A549 (cell line): ENCODE data around the gene NDRG2. TPM values are rescaled to one million over a fixed set of nuclear protein-coding genes. Genes with fewer than 3 reads are reported as not detected.

Experiments
- ATAC-seq, 2 experiments: fragments of 200-7000 bp in 1 of 2; fragments of >200 bp in 1 of 2; cut with Nextera tagmentation in 1 of 2; cut with Tn5 transposase in 1 of 2; 3 replicates each; pipeline versions ENCODE4 v1.8.0 to v1.9.1; 2018 to 2020; ENCODE audit warnings: mild to moderate bottlenecking in 1 of 2, moderate library complexity in 1 of 2
- CTCF ChIA-PET: fragments of 300-600 bp; sonication (Branson Sonifier 250); formaldehyde crosslinking; extraction: SDS; loops from one replicate; lab custom pipeline; 2021; ENCODE audit warnings: antibody characterized with exemption, inconsistent platforms; lab: Yijun Ruan, JAX
- POLR2A ChIA-PET: fragments of 350-600 bp; formaldehyde crosslinking; extraction: SDS; loops from one replicate; lab custom pipeline; 2021; ENCODE audit warnings: antibody characterized with exemption, inconsistent platforms; lab: Yijun Ruan, JAX
- DNase-seq, 2 experiments: peaks; one replicate each; pipeline versions ENCODE4 v3.0.0 to v3.0.0-alpha.2; 2011 to 2016; ENCODE audit warnings: low read depth in 1 of 2, low spot score in 1 of 2
- FAIRE-seq: peaks from 2 replicates; lab custom pipeline; 2011; peaks lifted over from hg19 to GRCh38; lab: Jason Lieb, UNC
- H3K27ac ChIP-seq, 2 experiments: fragments of >200 bp; sonication (Bioruptor Twin); formaldehyde crosslinking; 3 replicates each; pipeline ENCODE4 v1.5.1; 2016 to 2017
- H3K4me1 ChIP-seq: fragments of >200 bp; sonication (Bioruptor Twin); formaldehyde crosslinking; 3 replicates; pipeline ENCODE4 v1.6.1; 2016
- H3K4me2 ChIP-seq: fragments of >200 bp; sonication (Bioruptor Twin); formaldehyde crosslinking; 3 replicates; pipeline ENCODE4 v1.6.1; 2016
- H3K4me3 ChIP-seq: fragments of >200 bp; sonication (Bioruptor Twin); formaldehyde crosslinking; 3 replicates; pipeline ENCODE4 v1.5.1; 2016
- H3K9me3 ChIP-seq: fragments of >200 bp; sonication (Bioruptor Twin); formaldehyde crosslinking; 3 replicates; pipeline ENCODE4 v1.6.1; 2016
- CEBPB ChIP-seq, 2 experiments: fragments of >200 bp in 1 of 2; sonication (Bioruptor Twin) in 1 of 2; formaldehyde crosslinking in 1 of 2; IDR thresholded peaks; 2 replicates each; pipeline ENCODE4 v1.6.1; 2012 to 2016
- FOXS1 ChIP-seq: fragments of 250-450 bp; sonication (Bioruptor Pico); IDR thresholded peaks from 2 replicates; pipeline ENCODE4 v1.5.0; 2020; ENCODE audit warnings: mild to moderate bottlenecking, moderate library complexity
- GATA3 ChIP-seq: IDR thresholded peaks from 2 replicates; pipeline ENCODE4 v1.6.1; 2012; ENCODE audit warnings: borderline replicate concordance
- HEYL ChIP-seq: fragments of 250-450 bp; sonication (Bioruptor Pico); IDR thresholded peaks from 2 replicates; pipeline ENCODE4 v1.8.0; 2021; ENCODE audit warnings: mild to moderate bottlenecking, moderate library complexity
- JUNB ChIP-seq: fragments of >200 bp; sonication (Bioruptor Twin); formaldehyde crosslinking; IDR thresholded peaks from 2 replicates; pipeline ENCODE4 v1.6.1; 2016
- KDM5A ChIP-seq: fragments of 200-600 bp; sonication (generic); IDR thresholded peaks from 2 replicates; pipeline ENCODE4 v1.6.1; 2016; ENCODE audit warnings: antibody characterized with exemption, mild to moderate bottlenecking
- MAFK ChIP-seq: fragments of 450-650 bp; IDR thresholded peaks from 2 replicates; pipeline ENCODE4 v1.6.1; 2014; ENCODE audit not compliant: partially characterized antibody
- NFE2L2 ChIP-seq: fragments of 150-350 bp; conservative IDR thresholded peaks from 2 replicates; pipeline ENCODE4 v1.6.1; 2014; ENCODE audit warnings: low read length
- POLR2AphosphoS2 ChIP-seq: conservative IDR thresholded peaks from 2 replicates; pipeline ENCODE4 v1.6.1; 2012; ENCODE audit warnings: low read length, improper control_type of control experiment, inconsistent platforms
- ZFP36 ChIP-seq: fragments of 450-650 bp; IDR thresholded peaks from 2 replicates; pipeline ENCODE4 v1.6.1; 2014; ENCODE audit warnings: borderline replicate concordance; ENCODE audit not compliant: partially characterized antibody
- ZSCAN20 ChIP-seq: fragments of 250-450 bp; sonication (Bioruptor Pico); IDR thresholded peaks from 2 replicates; pipeline ENCODE4 v1.8.0; 2022; ENCODE audit warnings: mild to moderate bottlenecking, moderate library complexity
- WGBS: methylation state at CpG from one replicate; pipeline ENCODE4 v1.1.6; 2017; ENCODE audit errors: missing lambda C conversion rate; 5-methylcytosine and 5-hydroxymethylcytosine counted together
- polyA plus RNA-seq, 4 experiments: library from polyadenylated mRNA; depleted of rRNA in 3 of 4; stranded (reverse); fragments of >200 nt; fragmentation: RNase III in 1 of 4; extraction: RNeasy Plus Mini Kit Qiagen cat#74134 plus additional on column Dnase treatment in 1 of 4; gene quantifications; 2 replicates in 3 of 4; 3 replicates in 1 of 4; pipeline ENCODE4 v1.2.3, GENCODE V29; 2011 to 2017
- TF ChIP-seq, protein P1 (sequence below): fragments of >200 bp; sonication (Bioruptor Twin); formaldehyde crosslinking; IDR thresholded peaks from 2 replicates; pipeline ENCODE4 v1.6.1; 2016
- TF ChIP-seq, protein P2 (sequence below): fragments of 250-450 bp; sonication (Bioruptor Pico); IDR thresholded peaks from 2 replicates; pipeline ENCODE4 v1.5.0; 2021; ENCODE audit warnings: mild to moderate bottlenecking, moderate library complexity, borderline replicate concordance
- TF ChIP-seq, protein P3 (sequence below): fragments of 250-450 bp; sonication (Bioruptor Pico); IDR thresholded peaks from 2 replicates; pipeline ENCODE4 v1.5.0; 2020; ENCODE audit warnings: low read depth, mild to moderate bottlenecking, moderate library complexity
- TF ChIP-seq, protein P4 (sequence below): fragments of >200 bp; sonication (Bioruptor Twin); formaldehyde crosslinking; IDR thresholded peaks from 3 replicates; pipeline ENCODE4 v1.5.1; 2016
- TF ChIP-seq, protein P5 (sequence below): fragments of 200-600 bp; sonication (generic); IDR thresholded peaks from 2 replicates; pipeline ENCODE4 v1.6.1; 2016; ENCODE audit warnings: antibody characterized with exemption, mild to moderate bottlenecking, moderate library complexity

Gene NDRG2
- polyA plus RNA-seq, 2 of the 4 experiments (the other 2 are of a cell fraction), result 4.7 to 6.8 TPM

DNA sequence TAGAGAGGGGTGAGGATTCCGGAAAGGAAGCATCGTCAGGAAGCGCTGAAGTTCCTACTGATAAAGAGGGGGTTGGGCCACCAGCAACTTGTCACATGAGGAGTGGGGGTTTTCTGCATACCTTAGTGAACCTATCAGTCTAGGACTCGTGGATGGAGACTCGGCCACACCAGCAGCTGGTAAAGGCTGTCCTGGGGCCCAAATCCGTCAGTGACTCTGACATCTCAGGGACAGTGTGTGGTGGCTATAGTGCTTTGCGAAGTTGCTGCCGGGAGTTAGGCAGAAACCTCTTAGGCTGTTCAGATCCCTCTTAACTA, 53.2 kb downstream of the NDRG2 start:
- POLR2A ChIA-PET, result interaction anchor here (1.0 to 1.5 kb wide), 4 partner anchors 9 to 123 kb away, joined by 5 to 11 read pairs (median 8); no protein-coding TSS in a partner anchor
- Histone ChIP-seq H3K4me2 (peak overlapping the region; percentile 79), H3K4me3 (peak overlapping the region; percentile 67; the same call in 2 of the 3 replicates), H3K9me3 (no peaks in the 10 kb centered on the region)
- 37% methylated on average over 6 of the region's 8 CpGs for WGBS
- ATAC-seq, result peak in 1 of 2 experiments; percentile 59; a peak in 2 of 6 replicates
- TF ChIP-seq ZSCAN20 (CRISPR knock-in tag) (no peak), GATA3 (no peak), CEBPB (IDR thresholded peaks at IDR 0.05) (no peak), ZFP36 (no peak), JUNB (no peak), FOXS1 (no peak), NFE2L2 (no peak), MAFK (no peak), KDM5A (no peak), HEYL (CRISPR knock-in tag) (no peak), POLR2AphosphoS2 (no peak)
- TF ChIP-seq, protein P1, sequence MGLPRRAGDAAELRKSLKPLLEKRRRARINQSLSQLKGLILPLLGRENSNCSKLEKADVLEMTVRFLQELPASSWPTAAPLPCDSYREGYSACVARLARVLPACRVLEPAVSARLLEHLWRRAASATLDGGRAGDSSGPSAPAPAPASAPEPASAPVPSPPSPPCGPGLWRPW, result no peak
- TF ChIP-seq, protein P2, sequence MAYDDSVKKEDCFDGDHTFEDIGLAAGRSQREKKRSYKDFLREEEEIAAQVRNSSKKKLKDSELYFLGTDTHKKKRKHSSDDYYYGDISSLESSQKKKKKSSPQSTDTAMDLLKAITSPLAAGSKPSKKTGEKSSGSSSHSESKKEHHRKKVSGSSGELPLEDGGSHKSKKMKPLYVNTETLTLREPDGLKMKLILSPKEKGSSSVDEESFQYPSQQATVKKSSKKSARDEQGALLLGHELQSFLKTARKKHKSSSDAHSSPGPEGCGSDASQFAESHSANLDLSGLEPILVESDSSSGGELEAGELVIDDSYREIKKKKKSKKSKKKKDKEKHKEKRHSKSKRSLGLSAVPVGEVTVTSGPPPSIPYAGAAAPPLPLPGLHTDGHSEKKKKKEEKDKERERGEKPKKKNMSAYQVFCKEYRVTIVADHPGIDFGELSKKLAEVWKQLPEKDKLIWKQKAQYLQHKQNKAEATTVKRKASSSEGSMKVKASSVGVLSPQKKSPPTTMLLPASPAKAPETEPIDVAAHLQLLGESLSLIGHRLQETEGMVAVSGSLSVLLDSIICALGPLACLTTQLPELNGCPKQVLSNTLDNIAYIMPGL (CRISPR knock-in tag), result no peak
- TF ChIP-seq, protein P3, sequence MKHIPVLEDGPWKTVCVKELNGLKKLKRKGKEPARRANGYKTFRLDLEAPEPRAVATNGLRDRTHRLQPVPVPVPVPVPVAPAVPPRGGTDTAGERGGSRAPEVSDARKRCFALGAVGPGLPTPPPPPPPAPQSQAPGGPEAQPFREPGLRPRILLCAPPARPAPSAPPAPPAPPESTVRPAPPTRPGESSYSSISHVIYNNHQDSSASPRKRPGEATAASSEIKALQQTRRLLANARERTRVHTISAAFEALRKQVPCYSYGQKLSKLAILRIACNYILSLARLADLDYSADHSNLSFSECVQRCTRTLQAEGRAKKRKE (CRISPR knock-in tag), result no peak
- TF ChIP-seq, protein P4, sequence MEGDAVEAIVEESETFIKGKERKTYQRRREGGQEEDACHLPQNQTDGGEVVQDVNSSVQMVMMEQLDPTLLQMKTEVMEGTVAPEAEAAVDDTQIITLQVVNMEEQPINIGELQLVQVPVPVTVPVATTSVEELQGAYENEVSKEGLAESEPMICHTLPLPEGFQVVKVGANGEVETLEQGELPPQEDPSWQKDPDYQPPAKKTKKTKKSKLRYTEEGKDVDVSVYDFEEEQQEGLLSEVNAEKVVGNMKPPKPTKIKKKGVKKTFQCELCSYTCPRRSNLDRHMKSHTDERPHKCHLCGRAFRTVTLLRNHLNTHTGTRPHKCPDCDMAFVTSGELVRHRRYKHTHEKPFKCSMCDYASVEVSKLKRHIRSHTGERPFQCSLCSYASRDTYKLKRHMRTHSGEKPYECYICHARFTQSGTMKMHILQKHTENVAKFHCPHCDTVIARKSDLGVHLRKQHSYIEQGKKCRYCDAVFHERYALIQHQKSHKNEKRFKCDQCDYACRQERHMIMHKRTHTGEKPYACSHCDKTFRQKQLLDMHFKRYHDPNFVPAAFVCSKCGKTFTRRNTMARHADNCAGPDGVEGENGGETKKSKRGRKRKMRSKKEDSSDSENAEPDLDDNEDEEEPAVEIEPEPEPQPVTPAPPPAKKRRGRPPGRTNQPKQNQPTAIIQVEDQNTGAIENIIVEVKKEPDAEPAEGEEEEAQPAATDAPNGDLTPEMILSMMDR, result no peak
- TF ChIP-seq, protein P5, sequence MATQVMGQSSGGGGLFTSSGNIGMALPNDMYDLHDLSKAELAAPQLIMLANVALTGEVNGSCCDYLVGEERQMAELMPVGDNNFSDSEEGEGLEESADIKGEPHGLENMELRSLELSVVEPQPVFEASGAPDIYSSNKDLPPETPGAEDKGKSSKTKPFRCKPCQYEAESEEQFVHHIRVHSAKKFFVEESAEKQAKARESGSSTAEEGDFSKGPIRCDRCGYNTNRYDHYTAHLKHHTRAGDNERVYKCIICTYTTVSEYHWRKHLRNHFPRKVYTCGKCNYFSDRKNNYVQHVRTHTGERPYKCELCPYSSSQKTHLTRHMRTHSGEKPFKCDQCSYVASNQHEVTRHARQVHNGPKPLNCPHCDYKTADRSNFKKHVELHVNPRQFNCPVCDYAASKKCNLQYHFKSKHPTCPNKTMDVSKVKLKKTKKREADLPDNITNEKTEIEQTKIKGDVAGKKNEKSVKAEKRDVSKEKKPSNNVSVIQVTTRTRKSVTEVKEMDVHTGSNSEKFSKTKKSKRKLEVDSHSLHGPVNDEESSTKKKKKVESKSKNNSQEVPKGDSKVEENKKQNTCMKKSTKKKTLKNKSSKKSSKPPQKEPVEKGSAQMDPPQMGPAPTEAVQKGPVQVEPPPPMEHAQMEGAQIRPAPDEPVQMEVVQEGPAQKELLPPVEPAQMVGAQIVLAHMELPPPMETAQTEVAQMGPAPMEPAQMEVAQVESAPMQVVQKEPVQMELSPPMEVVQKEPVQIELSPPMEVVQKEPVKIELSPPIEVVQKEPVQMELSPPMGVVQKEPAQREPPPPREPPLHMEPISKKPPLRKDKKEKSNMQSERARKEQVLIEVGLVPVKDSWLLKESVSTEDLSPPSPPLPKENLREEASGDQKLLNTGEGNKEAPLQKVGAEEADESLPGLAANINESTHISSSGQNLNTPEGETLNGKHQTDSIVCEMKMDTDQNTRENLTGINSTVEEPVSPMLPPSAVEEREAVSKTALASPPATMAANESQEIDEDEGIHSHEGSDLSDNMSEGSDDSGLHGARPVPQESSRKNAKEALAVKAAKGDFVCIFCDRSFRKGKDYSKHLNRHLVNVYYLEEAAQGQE, result no peak
- TF ChIP-seq, all 56 proteins: peak for 0
- Histone ChIP-seq H3K4me1 (peaks cover 21% of the 10 kb centered on the region), H3K27ac (peak overlapping the region; percentile 89 to 90)
- DNase-seq (no peak), FAIRE-seq (no peak)
- CTCF ChIA-PET, result interaction anchor here (0.6 to 7.2 kb wide), 62 partner anchors 11 to 645 kb away, joined by 3 to 186 read pairs (median 6); partner anchors contain the start of genes METTL17, SLC39A2 and TMEM253
